Hepatocyte (in vitro differentiated cells): ENCODE measurements around the gene PCDH9. TPM values are rescaled to one million over a fixed set of nuclear protein-coding genes. Genes with fewer than 3 reads are reported as not detected.

Experiments used
- DNase-seq: peaks from one replicate; pipeline ENCODE4 v3.0.0-alpha.2; 2016; ENCODE audit warnings: low spot score
- H2AFZ ChIP-seq: fragments of 200-600 bp; sonication (generic); 2 replicates; pipeline ENCODE4 v1.6.0; 2016; ENCODE audit warnings: antibody characterized with exemption, mild to moderate bottlenecking
- H3K27ac ChIP-seq: fragments of 200-600 bp; sonication (generic); 2 replicates; pipeline ENCODE4 v1.5.1; 2016; ENCODE audit warnings: mild to moderate bottlenecking
- H3K27me3 ChIP-seq: fragments of 200-600 bp; sonication (generic); 2 replicates; pipeline ENCODE4 v1.6.1; 2016
- H3K36me3 ChIP-seq: fragments of 200-600 bp; sonication (generic); replicated peaks from 2 replicates; pipeline ENCODE4 v1.5.1; 2016; ENCODE audit warnings: low read depth; ENCODE audit not compliant: insufficient read depth
- H3K4me1 ChIP-seq: fragments of 200-600 bp; sonication (generic); 2 replicates; pipeline ENCODE4 v1.5.1; 2016; ENCODE audit warnings: mild to moderate bottlenecking, moderate library complexity; ENCODE audit not compliant: insufficient read depth
- H3K4me2 ChIP-seq: fragments of 200-600 bp; sonication (generic); 2 replicates; pipeline ENCODE4 v1.6.0; 2016
- H3K4me3 ChIP-seq: fragments of 200-600 bp; sonication (generic); 2 replicates; pipeline ENCODE4 v1.5.1; 2016; ENCODE audit warnings: mild to moderate bottlenecking
- H3K79me2 ChIP-seq: fragments of 200-600 bp; sonication (generic); 2 replicates; pipeline ENCODE4 v1.6.0; 2017; ENCODE audit warnings: mild to moderate bottlenecking
- H3K9me2 ChIP-seq: fragments of 200-600 bp; sonication (generic); replicated peaks from 2 replicates; pipeline ENCODE4 v1.6.0; 2017; ENCODE audit warnings: mild to moderate bottlenecking; ENCODE audit not compliant: insufficient read depth
- H3K9me3 ChIP-seq: fragments of 200-600 bp; sonication (generic); 2 replicates; pipeline ENCODE4 v1.5.1; 2016; ENCODE audit warnings: low read depth, mild to moderate bottlenecking
- H4K20me1 ChIP-seq: fragments of 200-600 bp; sonication (generic); 2 replicates; pipeline ENCODE4 v1.6.0; 2016; ENCODE audit warnings: mild to moderate bottlenecking; ENCODE audit not compliant: insufficient read depth, poor library complexity, severe bottlenecking
- EZH2 ChIP-seq: fragments of 200-600 bp; sonication (generic); IDR thresholded peaks from 2 replicates; pipeline ENCODE4 v1.6.1; 2016; ENCODE audit warnings: antibody characterized with exemption, mild to moderate bottlenecking, borderline replicate concordance
- EZH2phosphoT487 ChIP-seq: fragments of 200-600 bp; sonication (generic); IDR thresholded peaks from one replicate; pipeline ENCODE4 v1.6.1; 2018; ENCODE audit warnings: antibody characterized with exemption, mild to moderate bottlenecking, low read depth, moderate library complexity; ENCODE audit not compliant: unreplicated experiment, severe bottlenecking
- WGBS: methylation state at CpG from one replicate; pipeline ENCODE4 v1.1.6; 2016; ENCODE audit warnings: low lambda C conversion rate; ENCODE audit errors: missing lambda C conversion rate; 5-methylcytosine and 5-hydroxymethylcytosine counted together
- polyA plus RNA-seq: library from polyadenylated mRNA; unstranded; fragments of >200 nt; fragmentation: Nextera tagmentation; extraction: Ambion mirVana; gene quantifications from 2 replicates; pipeline ENCODE4 v1.2.1, GENCODE V29; 2016
- total RNA-seq: library from RNA; depleted of rRNA; stranded (reverse); fragments of >200 nt; gene quantifications from 2 replicates; pipeline ENCODE4 v1.2.3, GENCODE V29; 2014
- TF ChIP-seq, protein P1 (sequence below): fragments of 200-600 bp; sonication (generic); IDR thresholded peaks from 2 replicates; pipeline ENCODE4 v1.5.1; 2016; ENCODE audit warnings: antibody characterized with exemption, mild to moderate bottlenecking; ENCODE audit not compliant: poor library complexity

Gene PCDH9
- total and polyA plus RNA-seq, 2 experiments from 2014 or later = 6.9 to 15.0 TPM

DNA sequence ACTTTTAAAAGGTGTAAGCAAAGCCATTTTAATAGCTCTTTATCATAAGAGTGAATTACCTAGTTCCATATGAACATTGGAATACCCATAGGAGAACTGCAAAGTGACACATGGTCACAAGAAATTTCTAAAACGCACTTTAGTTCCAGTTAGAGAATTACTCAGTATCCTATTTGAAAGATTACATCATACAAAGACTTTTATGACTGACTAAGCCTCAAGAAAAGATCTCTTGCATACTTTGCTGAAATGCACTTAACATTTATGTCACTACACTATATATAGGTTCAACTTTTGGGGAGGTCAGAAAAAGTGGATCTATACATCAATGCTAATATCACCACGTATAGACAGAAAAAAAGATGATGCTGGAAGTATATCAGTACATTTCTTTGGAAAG, 7.1 kb downstream of the PCDH9 start:
- no peaks in the 10 kb centered on the region for H3K9me2 ChIP-seq
- no peaks in the 10 kb centered on the region for H3K9me3 ChIP-seq
- 12% methylated on average over 2 of the region's 2 CpGs for WGBS
- no peaks in the 10 kb centered on the region for H3K36me3 ChIP-seq
- TF ChIP-seq, protein P1, sequence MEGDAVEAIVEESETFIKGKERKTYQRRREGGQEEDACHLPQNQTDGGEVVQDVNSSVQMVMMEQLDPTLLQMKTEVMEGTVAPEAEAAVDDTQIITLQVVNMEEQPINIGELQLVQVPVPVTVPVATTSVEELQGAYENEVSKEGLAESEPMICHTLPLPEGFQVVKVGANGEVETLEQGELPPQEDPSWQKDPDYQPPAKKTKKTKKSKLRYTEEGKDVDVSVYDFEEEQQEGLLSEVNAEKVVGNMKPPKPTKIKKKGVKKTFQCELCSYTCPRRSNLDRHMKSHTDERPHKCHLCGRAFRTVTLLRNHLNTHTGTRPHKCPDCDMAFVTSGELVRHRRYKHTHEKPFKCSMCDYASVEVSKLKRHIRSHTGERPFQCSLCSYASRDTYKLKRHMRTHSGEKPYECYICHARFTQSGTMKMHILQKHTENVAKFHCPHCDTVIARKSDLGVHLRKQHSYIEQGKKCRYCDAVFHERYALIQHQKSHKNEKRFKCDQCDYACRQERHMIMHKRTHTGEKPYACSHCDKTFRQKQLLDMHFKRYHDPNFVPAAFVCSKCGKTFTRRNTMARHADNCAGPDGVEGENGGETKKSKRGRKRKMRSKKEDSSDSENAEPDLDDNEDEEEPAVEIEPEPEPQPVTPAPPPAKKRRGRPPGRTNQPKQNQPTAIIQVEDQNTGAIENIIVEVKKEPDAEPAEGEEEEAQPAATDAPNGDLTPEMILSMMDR = no peak
- no peak for TF ChIP-seq EZH2
- no peak for TF ChIP-seq EZH2phosphoT487
- H3K79me2 ChIP-seq = peaks cover 7% of the 10 kb centered on the region
- H3K27me3 ChIP-seq = no peaks in the 10 kb centered on the region
- no peak overlapping the region for H3K4me3 ChIP-seq
- H3K4me1 ChIP-seq = no peaks in the 10 kb centered on the region
- DNase-seq = no peak
- no peaks in the 10 kb centered on the region for H4K20me1 ChIP-seq
- H3K4me2 ChIP-seq = peak overlapping the region; percentile 71
- H3K27ac ChIP-seq = no peak overlapping the region
- no peak overlapping the region for H2AFZ ChIP-seq

DNA sequence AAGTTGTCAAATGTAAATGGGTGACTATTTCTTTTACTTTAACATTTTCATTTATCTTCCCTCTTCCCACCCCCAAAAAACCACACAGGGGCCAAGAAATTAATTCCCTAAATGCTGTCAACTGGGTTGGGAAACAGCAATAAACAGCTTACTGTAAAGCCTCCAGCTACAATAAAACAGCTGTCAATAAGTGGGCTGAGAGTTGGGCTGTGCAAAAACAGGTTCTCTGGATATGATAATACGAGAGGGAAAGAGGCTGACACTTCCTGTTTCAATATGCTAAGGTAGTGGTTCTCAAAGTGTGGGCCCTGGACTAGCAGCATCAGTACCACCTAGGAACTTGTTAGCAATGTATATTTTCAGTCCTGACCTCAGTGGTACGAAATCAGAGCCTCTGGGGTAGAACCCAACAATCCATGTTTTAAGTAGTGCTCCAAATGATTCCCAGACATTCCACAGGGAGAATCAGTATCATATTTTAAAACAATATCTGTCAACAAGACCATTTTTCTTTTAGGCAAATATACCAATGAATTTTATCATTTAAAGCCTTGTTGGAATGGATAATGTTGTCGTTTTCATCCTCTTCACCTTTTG, 8.4 kb downstream of the PCDH9 start:
- 73% methylated on average over 3 of the region's 3 CpGs for WGBS
- H3K4me2 ChIP-seq = peak overlapping the region; percentile 71
- H4K20me1 ChIP-seq = no peaks in the 10 kb centered on the region
- no peaks in the 10 kb centered on the region for H3K9me3 ChIP-seq
- H2AFZ ChIP-seq = no peak overlapping the region
- H3K9me2 ChIP-seq = no peaks in the 10 kb centered on the region
- H3K36me3 ChIP-seq = no peaks in the 10 kb centered on the region
- no peak overlapping the region for H3K4me3 ChIP-seq
- no peaks in the 10 kb centered on the region for H3K4me1 ChIP-seq
- DNase-seq = no peak
- peaks cover 3% of the 10 kb centered on the region for H3K79me2 ChIP-seq
- H3K27ac ChIP-seq = no peak overlapping the region
- H3K27me3 ChIP-seq = no peaks in the 10 kb centered on the region
- TF ChIP-seq EZH2 (no peak), EZH2phosphoT487 (no peak)
- TF ChIP-seq, protein P1 = no peak

DNA sequence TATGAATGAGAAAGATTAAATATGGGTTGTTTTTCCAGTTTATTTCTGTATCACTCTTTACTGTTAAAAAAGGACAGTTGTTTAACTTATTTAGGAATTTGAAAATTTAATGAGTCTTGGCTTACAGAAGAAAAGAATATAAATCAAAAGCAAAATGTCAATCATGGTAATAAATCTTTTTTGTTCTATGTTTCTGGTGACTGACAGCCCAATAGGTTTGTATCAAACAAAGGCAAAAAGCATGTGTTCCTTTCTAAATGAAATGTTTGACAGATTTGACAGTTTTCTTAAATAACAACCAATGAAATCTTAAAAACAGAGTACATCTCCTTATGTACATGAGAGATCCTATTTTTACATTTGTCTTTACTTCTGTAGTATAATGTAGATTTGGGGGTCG, 11.0 kb downstream of the PCDH9 start:
- 98% methylated on average over 1 of the region's 1 CpG for WGBS

DNA sequence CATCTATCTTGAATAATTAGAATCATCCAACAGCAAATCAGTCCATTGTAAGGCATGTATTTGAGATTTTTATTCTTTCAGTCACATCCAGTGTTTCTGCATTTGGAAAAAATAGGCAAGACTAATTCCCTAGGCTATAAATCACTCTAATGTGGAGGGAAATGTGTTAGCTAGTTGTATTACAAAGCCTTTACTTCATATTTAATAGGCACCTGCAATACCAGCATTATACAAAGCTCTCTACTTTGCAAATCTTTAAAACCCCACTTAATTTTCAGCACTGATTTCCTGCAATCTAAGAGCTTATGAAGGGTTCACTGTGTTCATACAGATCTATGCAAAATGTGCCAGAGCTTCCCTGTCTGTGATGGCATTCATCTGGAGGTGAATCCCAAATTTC, 12.3 kb downstream of the PCDH9 start:
- Histone ChIP-seq H3K9me2 (no peaks in the 10 kb centered on the region), H3K36me3 (no peaks in the 10 kb centered on the region), H3K4me1 (no peaks in the 10 kb centered on the region), H3K4me3 (no peak overlapping the region), H3K27me3 (no peaks in the 10 kb centered on the region), H3K27ac (no peak overlapping the region), H3K79me2 (peaks cover 3% of the 10 kb centered on the region), H2AFZ (no peak overlapping the region), H3K9me3 (no peaks in the 10 kb centered on the region), H3K4me2 (no peak overlapping the region), H4K20me1 (no peaks in the 10 kb centered on the region)
- DNase-seq = no peak
- TF ChIP-seq, protein P1 = no peak
- no peak for TF ChIP-seq EZH2phosphoT487
- TF ChIP-seq EZH2 = no peak

More for the DNA sequence above, 11.0 kb downstream of the PCDH9 start:
- H3K4me1 ChIP-seq = no peaks in the 10 kb centered on the region
- no peaks in the 10 kb centered on the region for H3K9me2 ChIP-seq
- H3K79me2 ChIP-seq = peaks cover 3% of the 10 kb centered on the region
- H3K4me3 ChIP-seq = no peak overlapping the region
- H3K36me3 ChIP-seq = no peaks in the 10 kb centered on the region
- H3K4me2 ChIP-seq = no peak overlapping the region
- DNase-seq = no peak
- no peak overlapping the region for H3K27ac ChIP-seq
- no peaks in the 10 kb centered on the region for H3K9me3 ChIP-seq
- no peaks in the 10 kb centered on the region for H4K20me1 ChIP-seq
- TF ChIP-seq EZH2 = no peak
- no peak overlapping the region for H2AFZ ChIP-seq
- no peaks in the 10 kb centered on the region for H3K27me3 ChIP-seq
